ENCODE measurements around the gene ARID2. TPM values are rescaled to one million over a fixed set of nuclear protein-coding genes. Genes with fewer than 3 reads are reported as not detected.

Gene ARID2
- polyA plus RNA-seq, 2 donors: 5.0 to 8.5 TPM

DNA sequence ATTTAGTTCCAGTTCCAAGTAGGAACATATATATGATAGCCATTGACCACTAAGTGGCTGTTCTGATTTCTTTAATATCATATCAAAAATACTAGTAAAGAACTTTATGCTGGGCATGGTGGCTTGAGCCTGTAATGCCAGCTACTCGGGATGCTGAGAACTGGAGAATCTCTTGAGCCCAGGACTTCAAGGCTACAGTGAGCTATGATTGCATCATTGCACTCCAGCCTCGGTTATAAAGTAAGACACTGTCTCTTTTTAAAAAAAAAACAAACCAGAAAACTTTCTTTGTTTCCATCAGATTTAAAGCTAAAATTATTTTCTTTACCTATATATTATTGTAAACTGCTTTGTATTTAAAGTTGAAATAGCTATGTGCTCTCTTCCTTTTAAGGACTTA lies 133.8 kb downstream of the ARID2 start:
- Histone ChIP-seq H3K36me3 (ENCODE audit: control insufficient read depth in 2 of 2, insufficient read depth in 2 of 2, low read length in 1 of 2) (peaks cover 0 to 4% of the 10 kb centered on the region in 2 donors), H3K9me3 (ENCODE audit: control insufficient read depth in 2 of 2, insufficient read depth in 1 of 2, low read depth in 1 of 2, low read length in 1 of 2) (no peaks in the 10 kb centered on the region), H3K27me3 (ENCODE audit: control insufficient read depth in 1 of 2, insufficient read depth in 2 of 2, low read length in 2 of 2) (no peaks in the 10 kb centered on the region), H3K4me3 (ENCODE audit: low read depth in 1 of 2, low read length in 2 of 2) (no peak overlapping the region), H3K27ac (ENCODE audit: low read depth in 2 of 2, low read length in 1 of 2) (no peak overlapping the region), H3K4me1 (ENCODE audit: control insufficient read depth in 2 of 2, insufficient read depth in 2 of 2, low read length in 1 of 2) (no peaks in the 10 kb centered on the region)
- WGBS, 2 donors: 78 to 84% methylated on average over 2 of the region's 2 CpGs

DNA sequence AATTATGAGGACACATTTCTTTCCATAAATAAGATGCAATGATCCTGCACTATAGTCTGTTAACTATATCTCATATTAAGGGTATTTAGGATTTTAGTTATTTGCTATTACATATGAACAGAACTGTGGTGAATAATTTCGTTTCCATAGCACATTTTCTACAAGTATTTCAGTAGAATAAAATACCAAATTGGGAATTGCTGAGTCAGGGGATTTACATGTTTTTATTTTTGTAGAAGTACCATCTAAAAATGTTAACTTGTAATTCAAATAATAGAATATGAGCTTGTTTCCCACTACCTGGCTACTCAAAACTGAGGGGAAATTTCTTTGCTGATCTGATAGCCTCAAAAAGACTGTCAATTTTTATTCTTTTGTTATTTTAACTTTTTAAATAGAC lies 136.8 kb downstream of the ARID2 start:
- Histone ChIP-seq H3K36me3 (ENCODE audit: control insufficient read depth in 2 of 2, insufficient read depth in 2 of 2, low read length in 1 of 2) (peaks cover 0 to 4% of the 10 kb centered on the region in 2 donors), H3K27ac (ENCODE audit: low read depth in 2 of 2, low read length in 1 of 2) (no peak overlapping the region), H3K4me1 (ENCODE audit: control insufficient read depth in 2 of 2, insufficient read depth in 2 of 2, low read length in 1 of 2) (no peaks in the 10 kb centered on the region), H3K4me3 (ENCODE audit: low read depth in 1 of 2, low read length in 2 of 2) (no peak overlapping the region), H3K27me3 (ENCODE audit: control insufficient read depth in 1 of 2, insufficient read depth in 2 of 2, low read length in 2 of 2) (no peaks in the 10 kb centered on the region), H3K9me3 (ENCODE audit: control insufficient read depth in 2 of 2, insufficient read depth in 1 of 2, low read depth in 1 of 2, low read length in 1 of 2) (no peaks in the 10 kb centered on the region)
- WGBS, 2 donors: 80 to 93% methylated on average over 1 of the region's 1 CpG

DNA sequence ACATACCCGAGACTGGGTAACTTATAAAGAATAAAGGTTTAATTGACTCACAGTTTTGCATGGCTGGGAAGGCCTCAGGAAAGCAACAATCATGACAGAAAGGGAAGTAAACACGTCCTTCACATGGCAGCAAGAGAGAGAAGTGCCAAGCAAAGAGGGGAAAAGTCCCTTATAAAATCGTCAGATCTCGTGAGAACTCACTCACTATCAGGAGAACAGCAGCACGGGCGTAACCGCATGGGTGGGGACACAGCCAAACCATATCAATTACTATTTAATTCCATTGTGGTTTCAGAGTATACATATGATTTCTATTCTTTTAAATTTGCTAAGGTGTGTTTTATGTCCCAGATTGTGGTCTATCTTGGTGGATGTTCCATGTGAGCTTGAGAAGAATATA lies 142.9 kb downstream of the ARID2 start:
- Histone ChIP-seq H3K4me1 (ENCODE audit: control insufficient read depth in 2 of 2, insufficient read depth in 2 of 2, low read length in 1 of 2) (no peaks in the 10 kb centered on the region), H3K27ac (ENCODE audit: low read depth in 2 of 2, low read length in 1 of 2) (no peak overlapping the region), H3K4me3 (ENCODE audit: low read depth in 1 of 2, low read length in 2 of 2) (no peak overlapping the region), H3K9me3 (ENCODE audit: control insufficient read depth in 2 of 2, insufficient read depth in 1 of 2, low read depth in 1 of 2, low read length in 1 of 2) (no peaks in the 10 kb centered on the region), H3K36me3 (ENCODE audit: control insufficient read depth in 2 of 2, insufficient read depth in 2 of 2, low read length in 1 of 2) (peaks cover 2 to 3% of the 10 kb centered on the region in 2 donors), H3K27me3 (ENCODE audit: control insufficient read depth in 1 of 2, insufficient read depth in 2 of 2, low read length in 2 of 2) (no peaks in the 10 kb centered on the region)
- WGBS, 2 donors: 88 to 90% methylated on average over 7 of the region's 7 CpGs

DNA sequence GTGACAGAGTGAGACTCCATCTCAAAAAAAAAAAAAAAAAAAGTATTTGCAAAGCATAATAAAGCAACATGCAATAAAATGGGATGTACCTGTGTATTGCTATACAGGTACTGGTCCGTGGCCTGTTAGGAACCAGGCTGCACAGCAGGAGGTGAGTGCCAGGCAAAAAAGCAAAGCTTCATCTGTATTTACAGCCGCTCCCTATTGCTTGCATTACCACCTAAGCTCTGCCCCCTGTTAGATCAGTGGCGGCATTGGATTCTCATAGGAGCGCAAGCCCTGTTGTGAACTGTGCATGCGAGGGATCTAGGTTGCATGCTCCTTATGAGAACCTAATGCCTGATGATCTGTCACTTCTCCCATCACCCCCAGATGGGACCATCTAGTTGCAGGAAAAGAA lies 147.6 kb downstream of the ARID2 start:
- 98% methylated on average over 5 of the region's 5 CpGs for WGBS, 2 donors
- Histone ChIP-seq H3K4me1 (ENCODE audit: control insufficient read depth in 2 of 2, insufficient read depth in 2 of 2, low read length in 1 of 2) (no peaks in the 10 kb centered on the region), H3K36me3 (ENCODE audit: control insufficient read depth in 2 of 2, insufficient read depth in 2 of 2, low read length in 1 of 2) (peaks cover 3 to 6% of the 10 kb centered on the region in 2 donors)

DNA sequence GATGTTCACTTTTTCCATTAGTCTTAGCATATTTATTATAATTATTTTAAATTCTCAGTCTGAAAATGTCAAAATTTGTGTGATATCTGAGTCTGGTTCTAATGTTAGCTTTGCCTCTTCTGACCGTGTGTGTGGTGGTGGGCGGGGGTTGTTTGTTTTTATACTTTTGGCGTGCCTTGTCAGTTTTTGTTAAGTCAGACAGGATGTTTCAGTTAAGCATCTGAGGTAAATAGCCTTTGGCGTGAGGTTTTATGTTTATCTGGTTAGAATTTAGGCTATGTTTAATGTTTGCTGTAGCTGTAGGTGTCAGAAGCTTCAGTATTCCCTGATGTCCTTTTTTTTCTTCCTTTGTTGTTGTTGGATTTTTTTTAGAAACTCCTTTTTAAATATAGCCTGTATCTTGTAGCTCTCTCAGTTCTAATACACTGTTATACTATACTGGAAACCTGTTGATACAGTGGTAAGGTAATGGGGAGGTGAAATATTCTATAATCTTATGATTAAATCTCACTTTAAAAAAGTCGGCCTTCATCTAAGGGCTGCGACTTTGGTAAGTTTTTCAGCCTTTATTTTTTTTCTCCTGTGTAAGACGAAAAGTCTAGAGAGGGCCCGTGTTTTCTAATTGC lies 149.2 kb downstream of the ARID2 start:
- Histone ChIP-seq H3K36me3 (ENCODE audit: control insufficient read depth in 2 of 2, insufficient read depth in 2 of 2, low read length in 1 of 2) (peaks cover 3 to 6% of the 10 kb centered on the region in 2 donors), H3K27me3 (ENCODE audit: control insufficient read depth in 1 of 2, insufficient read depth in 2 of 2, low read length in 2 of 2) (no peaks in the 10 kb centered on the region), H3K4me1 (ENCODE audit: control insufficient read depth in 2 of 2, insufficient read depth in 2 of 2, low read length in 1 of 2) (no peaks in the 10 kb centered on the region), H3K27ac (ENCODE audit: low read depth in 2 of 2, low read length in 1 of 2) (no peak overlapping the region), H3K9me3 (ENCODE audit: control insufficient read depth in 2 of 2, insufficient read depth in 1 of 2, low read depth in 1 of 2, low read length in 1 of 2) (no peaks in the 10 kb centered on the region), H3K4me3 (ENCODE audit: low read depth in 1 of 2, low read length in 2 of 2) (no peak overlapping the region)
- 51 to 59% methylated on average over 8 of the region's 8 CpGs for WGBS, 2 donors

More for the DNA sequence above, 147.6 kb downstream of the ARID2 start:
- Histone ChIP-seq H3K4me3 (ENCODE audit: low read depth in 1 of 2, low read length in 2 of 2) (no peak overlapping the region), H3K27ac (ENCODE audit: low read depth in 2 of 2, low read length in 1 of 2) (no peak overlapping the region), H3K27me3 (ENCODE audit: control insufficient read depth in 1 of 2, insufficient read depth in 2 of 2, low read length in 2 of 2) (no peaks in the 10 kb centered on the region), H3K9me3 (ENCODE audit: control insufficient read depth in 2 of 2, insufficient read depth in 1 of 2, low read depth in 1 of 2, low read length in 1 of 2) (no peaks in the 10 kb centered on the region)

DNA sequence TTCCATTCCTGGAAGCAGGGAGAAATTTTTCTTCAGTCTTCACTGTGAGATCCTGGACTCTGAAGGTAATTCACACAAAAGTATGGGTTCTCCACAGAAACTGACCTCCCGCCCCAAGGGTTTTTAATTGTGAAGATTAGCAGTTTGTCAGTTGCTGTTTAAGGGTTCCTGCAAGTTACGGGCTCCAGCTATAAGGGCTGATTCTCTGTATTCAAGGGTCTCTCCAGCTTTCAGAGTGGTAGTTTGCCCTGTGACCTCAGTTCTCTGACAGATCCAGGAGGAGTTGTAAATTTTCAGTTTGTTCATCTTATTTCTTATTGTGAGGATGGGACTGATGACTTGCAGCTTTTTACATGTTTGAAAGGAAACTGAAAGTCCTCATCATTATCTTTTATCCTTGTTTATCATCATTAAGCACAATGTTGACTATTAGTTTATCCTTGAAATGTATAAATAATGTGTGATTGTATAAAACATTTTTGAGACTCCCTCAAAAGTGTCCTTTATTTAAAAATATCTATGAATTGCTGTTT lies 149.9 kb downstream of the ARID2 start:
- 92% methylated on average over 2 of the region's 2 CpGs for WGBS, 2 donors
- Histone ChIP-seq H3K4me3 (ENCODE audit: low read depth in 1 of 2, low read length in 2 of 2) (no peak overlapping the region), H3K27ac (ENCODE audit: low read depth in 2 of 2, low read length in 1 of 2) (no peak overlapping the region), H3K9me3 (ENCODE audit: control insufficient read depth in 2 of 2, insufficient read depth in 1 of 2, low read depth in 1 of 2, low read length in 1 of 2) (no peaks in the 10 kb centered on the region), H3K36me3 (ENCODE audit: control insufficient read depth in 2 of 2, insufficient read depth in 2 of 2, low read length in 1 of 2) (peaks cover 3 to 4% of the 10 kb centered on the region in 2 donors), H3K4me1 (ENCODE audit: control insufficient read depth in 2 of 2, insufficient read depth in 2 of 2, low read length in 1 of 2) (no peaks in the 10 kb centered on the region), H3K27me3 (ENCODE audit: control insufficient read depth in 1 of 2, insufficient read depth in 2 of 2, low read length in 2 of 2) (no peaks in the 10 kb centered on the region)

DNA sequence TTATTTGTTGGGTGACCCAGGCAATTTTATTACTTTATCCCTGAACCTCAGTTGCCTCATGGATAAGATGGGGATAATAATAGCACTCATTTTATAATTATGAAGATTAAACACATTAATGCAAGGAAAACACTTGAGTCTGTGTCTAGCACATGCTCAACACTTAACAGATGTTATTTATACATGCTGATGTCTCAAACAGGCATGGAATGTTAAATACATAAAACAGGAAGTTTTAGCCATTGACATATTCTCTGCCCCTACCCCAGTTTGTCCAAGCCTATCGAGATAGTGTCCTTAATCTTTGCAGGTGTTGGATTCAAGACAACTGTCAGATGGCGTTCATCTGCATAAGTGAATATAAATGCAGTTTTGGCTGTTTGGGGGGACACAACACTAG lies 151.0 kb downstream of the ARID2 start:
- H3K9me3 ChIP-seq (ENCODE audit: control insufficient read depth in 2 of 2, insufficient read depth in 1 of 2, low read depth in 1 of 2, low read length in 1 of 2): no peaks in the 10 kb centered on the region
- H3K27ac ChIP-seq (ENCODE audit: low read depth in 2 of 2, low read length in 1 of 2): no peak overlapping the region
- peaks cover 2 to 5% of the 10 kb centered on the region in 2 donors for H3K36me3 ChIP-seq (ENCODE audit: control insufficient read depth in 2 of 2, insufficient read depth in 2 of 2, low read length in 1 of 2)
- no peak overlapping the region for H3K4me3 ChIP-seq (ENCODE audit: low read depth in 1 of 2, low read length in 2 of 2)
- H3K27me3 ChIP-seq (ENCODE audit: control insufficient read depth in 1 of 2, insufficient read depth in 2 of 2, low read length in 2 of 2): no peaks in the 10 kb centered on the region
- H3K4me1 ChIP-seq (ENCODE audit: control insufficient read depth in 2 of 2, insufficient read depth in 2 of 2, low read length in 1 of 2): no peaks in the 10 kb centered on the region
- WGBS, 2 donors: 89% methylated on average over 2 of the region's 2 CpGs

DNA sequence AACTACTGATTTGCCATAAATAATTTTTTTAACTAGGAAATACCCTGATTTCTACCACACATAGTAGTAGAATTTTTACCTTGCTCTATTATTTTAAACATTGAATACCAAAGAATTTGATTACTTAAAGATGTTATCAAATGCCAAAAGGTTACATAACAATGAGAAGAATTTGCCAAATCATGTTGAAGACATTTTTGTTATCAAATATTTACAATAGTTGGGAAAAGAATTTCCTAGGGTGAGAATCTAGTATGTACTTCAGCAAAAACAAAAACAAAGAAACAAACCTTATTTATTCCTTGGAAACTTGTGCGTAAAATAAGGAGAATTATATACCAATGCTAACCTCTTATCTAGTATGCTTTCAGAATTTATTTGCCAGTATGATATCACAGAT lies 153.7 kb downstream of the ARID2 start:
- Histone ChIP-seq H3K4me3 (ENCODE audit: low read depth in 1 of 2, low read length in 2 of 2) (no peak overlapping the region), H3K4me1 (ENCODE audit: control insufficient read depth in 2 of 2, insufficient read depth in 2 of 2, low read length in 1 of 2) (no peaks in the 10 kb centered on the region), H3K27ac (ENCODE audit: low read depth in 2 of 2, low read length in 1 of 2) (no peak overlapping the region), H3K9me3 (ENCODE audit: control insufficient read depth in 2 of 2, insufficient read depth in 1 of 2, low read depth in 1 of 2, low read length in 1 of 2) (no peaks in the 10 kb centered on the region), H3K36me3 (ENCODE audit: control insufficient read depth in 2 of 2, insufficient read depth in 2 of 2, low read length in 1 of 2) (peaks cover 0 to 7% of the 10 kb centered on the region in 2 donors), H3K27me3 (ENCODE audit: control insufficient read depth in 1 of 2, insufficient read depth in 2 of 2, low read length in 2 of 2) (no peaks in the 10 kb centered on the region)
- 95% methylated on average over 1 of the region's 1 CpG for WGBS, 2 donors

DNA sequence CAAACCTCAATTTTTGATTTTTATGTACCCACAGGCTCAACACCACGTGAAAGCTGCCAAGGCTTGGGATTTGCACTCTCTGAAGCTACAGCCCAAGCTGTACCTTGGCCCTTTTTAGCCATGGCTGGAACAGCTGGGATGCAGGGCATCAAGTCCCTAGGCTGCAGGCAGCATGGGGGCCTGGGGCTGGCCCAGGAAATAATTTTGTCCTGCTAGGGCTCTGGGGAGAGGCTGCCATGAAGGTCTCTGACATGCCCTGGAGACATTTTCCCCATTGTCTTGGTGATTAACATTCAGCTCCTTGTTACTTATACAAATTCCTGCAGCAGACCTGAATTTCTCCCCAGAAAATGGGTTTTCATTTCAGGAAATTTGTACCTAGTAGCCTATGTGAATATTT lies 157.2 kb downstream of the ARID2 start:
- H3K4me1 ChIP-seq (ENCODE audit: control insufficient read depth in 2 of 2, insufficient read depth in 2 of 2, low read length in 1 of 2): no peaks in the 10 kb centered on the region
- H3K27ac ChIP-seq (ENCODE audit: low read depth in 2 of 2, low read length in 1 of 2): no peak overlapping the region
- H3K9me3 ChIP-seq (ENCODE audit: control insufficient read depth in 2 of 2, insufficient read depth in 1 of 2, low read depth in 1 of 2, low read length in 1 of 2): no peaks in the 10 kb centered on the region
- no peaks in the 10 kb centered on the region for H3K27me3 ChIP-seq (ENCODE audit: control insufficient read depth in 1 of 2, insufficient read depth in 2 of 2, low read length in 2 of 2)
- peaks cover 0 to 3% of the 10 kb centered on the region in 2 donors for H3K36me3 ChIP-seq (ENCODE audit: control insufficient read depth in 2 of 2, insufficient read depth in 2 of 2, low read length in 1 of 2)
- no peak overlapping the region for H3K4me3 ChIP-seq (ENCODE audit: low read depth in 1 of 2, low read length in 2 of 2)
- WGBS, 2 donors: 95 to 99% methylated on average over 1 of the region's 1 CpG

DNA sequence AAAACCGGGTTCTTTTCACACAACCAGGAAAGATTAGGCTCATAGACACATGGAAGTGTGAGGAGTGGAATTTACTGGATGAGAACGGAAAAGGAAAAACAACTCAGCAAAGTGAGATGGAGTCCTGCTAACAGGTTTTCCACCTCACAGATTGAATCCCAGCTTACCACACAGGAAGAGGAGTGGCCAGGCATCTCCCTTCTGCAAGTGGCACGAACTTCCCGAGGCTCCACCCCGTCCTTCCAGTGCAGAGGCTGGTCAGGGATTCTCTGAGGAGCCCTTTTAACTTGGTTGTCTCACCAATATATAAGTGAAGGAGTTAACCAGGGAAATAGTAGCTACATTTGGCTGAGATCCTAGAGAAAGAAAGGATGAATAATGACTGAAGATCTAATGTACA lies 158.0 kb downstream of the ARID2 start:
- Histone ChIP-seq H3K27me3 (ENCODE audit: control insufficient read depth in 1 of 2, insufficient read depth in 2 of 2, low read length in 2 of 2) (no peaks in the 10 kb centered on the region), H3K9me3 (ENCODE audit: control insufficient read depth in 2 of 2, insufficient read depth in 1 of 2, low read depth in 1 of 2, low read length in 1 of 2) (no peaks in the 10 kb centered on the region), H3K36me3 (ENCODE audit: control insufficient read depth in 2 of 2, insufficient read depth in 2 of 2, low read length in 1 of 2) (peaks cover 0 to 3% of the 10 kb centered on the region in 2 donors), H3K27ac (ENCODE audit: low read depth in 2 of 2, low read length in 1 of 2) (no peak overlapping the region), H3K4me1 (ENCODE audit: control insufficient read depth in 2 of 2, insufficient read depth in 2 of 2, low read length in 1 of 2) (no peaks in the 10 kb centered on the region), H3K4me3 (ENCODE audit: low read depth in 1 of 2, low read length in 2 of 2) (no peak overlapping the region)
- WGBS, 2 donors: 86 to 92% methylated on average over 5 of the region's 5 CpGs
